Epithelial cell of esophagus (primary cell): Measurements from ENCODE around the gene BCORL1.

Experiments used
- DNase-seq: peaks from one replicate; pipeline ENCODE4 v3.0.0; 2010; ENCODE audit warnings: low read depth
- H3K4me3 ChIP-seq: 2 replicates; pipeline ENCODE4 v1.5.1; 2011; ENCODE audit warnings: mild to moderate bottlenecking, low read length, control low read depth
- CTCF ChIP-seq: IDR thresholded peaks from 2 replicates; pipeline ENCODE4 v1.5.1; 2011; ENCODE audit warnings: low read depth, mild to moderate bottlenecking, low read length, control low read depth, inconsistent platforms; ENCODE audit not compliant: insufficient read depth; ENCODE audit errors: missing control alignments

The BCORL1 gene

GRCh38 chrX:130085551-130086446 lies 103.4 kb downstream of the BCORL1 start:
- H3K4me3 ChIP-seq = no peak overlapping the region
- no peak for DNase-seq
- TF ChIP-seq CTCF = no peak

- DNase-seq = no peak
- H3K4me3 ChIP-seq = no peak overlapping the region
- TF ChIP-seq CTCF = no peak
Measured at GRCh38 chrX:130086447-130087206, 104.2 kb downstream of the BCORL1 start.

- no peak for TF ChIP-seq CTCF
- no peak overlapping the region for H3K4me3 ChIP-seq
- DNase-seq = no peak
Measured at GRCh38 chrX:130090364-130090763, 107.9 kb downstream of the BCORL1 start.

- H3K4me3 ChIP-seq = no peak overlapping the region
- DNase-seq = no peak
- TF ChIP-seq CTCF = no peak
Measured at GRCh38 chrX:130091980-130092522, 109.6 kb downstream of the BCORL1 start.

GRCh38 chrX:130093271-130093670 lies 110.8 kb downstream of the BCORL1 start:
- H3K4me3 ChIP-seq = no peak overlapping the region
- no peak for TF ChIP-seq CTCF
- DNase-seq = no peak

GRCh38 chrX:130094696-130095095 lies 112.3 kb downstream of the BCORL1 start:
- H3K4me3 ChIP-seq = no peak overlapping the region
- DNase-seq = no peak
- no peak for TF ChIP-seq CTCF
